H1 (cell line): ENCODE data around the gene C19orf38.

Experiments
- CHD2 ChIP-seq: IDR thresholded peaks from 2 replicates; pipeline ENCODE4 v1.6.1; 2012; ENCODE audit warnings: low read length, improper control_type of control experiment
- HDAC2 ChIP-seq, 2 experiments: fragments of 300-600 bp in 1 of 2; sonication (generic) in 1 of 2; IDR thresholded peaks; 2 replicates each; pipeline ENCODE4 v1.6.1; 2011 to 2012; ENCODE audit warnings: low read depth in 2 of 2, low read length in 2 of 2, mild to moderate bottlenecking in 2 of 2, moderate library complexity in 2 of 2, borderline replicate concordance in 1 of 2, inconsistent platforms in 1 of 2
- PHF8 ChIP-seq: fragments of 200-600 bp; sonication (generic); conservative IDR thresholded peaks from 2 replicates; pipeline ENCODE4 v1.7.1; 2012; ENCODE audit warnings: low read depth, mild to moderate bottlenecking, inconsistent platforms, low read length, moderate library complexity
- POLR2A ChIP-seq, 2 experiments: IDR thresholded peaks; 1 replicate in 1 of 2; 2 replicates in 1 of 2; pipeline ENCODE4 v1.6.1; 2011; ENCODE audit warnings: low read depth in 2 of 2, low read length in 2 of 2, mild to moderate bottlenecking in 2 of 2; ENCODE audit errors: control extremely low read depth in 1 of 2
- RAD21 ChIP-seq, 2 experiments: IDR thresholded peaks in 1 of 2; conservative IDR thresholded peaks in 1 of 2; 2 replicates each; pipeline ENCODE4 v1.6.1; 2011; ENCODE audit warnings: low read depth in 2 of 2, low read length in 2 of 2, improper control_type of control experiment in 1 of 2, inconsistent platforms in 1 of 2, mild to moderate bottlenecking in 1 of 2, moderate library complexity in 1 of 2
- TAF7 ChIP-seq: optimal IDR thresholded peaks from 2 replicates; pipeline ENCODE3; 2011; ENCODE audit warnings: low read depth, mild to moderate bottlenecking, inconsistent platforms, low read length, moderate library complexity, borderline replicate concordance
- TF ChIP-seq, protein P1 (sequence below), 3 experiments: IDR thresholded peaks; 1 replicate in 2 of 3; 2 replicates in 1 of 3; pipeline versions ENCODE4 v1.5.1 to v1.6.1; 2011; ENCODE audit warnings: low read length in 3 of 3, mild to moderate bottlenecking in 3 of 3, inconsistent platforms in 2 of 3, low read depth in 1 of 3, moderate library complexity in 1 of 3; ENCODE audit not compliant: insufficient read depth in 1 of 3; ENCODE audit errors: control extremely low read depth in 1 of 3

DNA sequence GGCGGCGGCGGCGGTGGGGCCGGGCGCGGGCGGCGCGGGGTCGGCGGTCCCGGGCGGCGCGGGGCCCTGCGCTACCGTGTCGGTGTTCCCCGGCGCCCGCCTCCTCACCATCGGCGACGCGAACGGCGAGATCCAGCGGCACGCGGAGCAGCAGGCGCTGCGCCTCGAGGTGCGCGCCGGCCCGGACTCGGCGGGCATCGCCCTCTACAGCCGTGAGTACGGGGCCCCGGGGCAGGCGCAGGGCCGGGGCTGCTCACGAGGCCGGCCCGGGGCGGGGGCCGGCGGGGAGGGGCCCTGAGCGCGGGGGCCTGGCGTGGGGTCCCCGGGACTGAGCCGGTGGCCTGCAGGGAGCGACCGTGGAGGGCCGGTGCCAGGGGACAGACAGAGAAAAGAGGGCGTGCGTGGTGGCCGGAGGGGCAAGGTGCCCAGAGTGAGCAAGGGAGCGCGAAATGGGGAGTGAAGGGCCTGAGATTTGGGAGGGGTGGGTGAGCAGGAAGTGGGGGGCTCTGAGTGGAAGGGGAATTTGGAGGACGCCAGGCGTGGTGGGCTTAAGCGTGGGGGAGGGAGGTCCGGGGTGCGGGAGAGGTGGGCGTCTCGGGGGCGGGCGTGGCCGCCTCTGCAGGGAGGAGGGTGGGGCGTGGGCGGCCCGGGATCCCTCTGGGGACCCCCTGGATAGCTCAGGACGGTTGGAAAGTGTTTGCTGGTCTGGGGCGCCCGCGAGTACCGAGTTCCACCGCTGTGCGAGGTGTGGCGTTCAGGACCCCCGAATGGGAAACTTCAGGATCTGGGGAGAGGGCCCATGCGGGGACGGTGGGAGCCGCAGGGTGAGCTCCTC, 23.7 kb downstream of the C19orf38 start:
- TF ChIP-seq TAF7 (no peak), CHD2 (no peak), RAD21 (IDR thresholded peaks at IDR 0.05 in 1 of 2, conservative IDR thresholded peaks at IDR 0.05 in 1 of 2; ENCODE audit: low read depth in 2 of 2, low read length in 2 of 2) (no peak), POLR2A (IDR thresholded peaks at IDR 0.05; ENCODE audit: control extremely low read depth in 1 of 2, low read depth in 2 of 2, low read length in 2 of 2) (no peak), PHF8 (peak; percentile 35), HDAC2 (IDR thresholded peaks at IDR 0.05; ENCODE audit: borderline replicate concordance in 1 of 2, low read depth in 2 of 2, low read length in 2 of 2) (no peak)
- TF ChIP-seq, protein P1, sequence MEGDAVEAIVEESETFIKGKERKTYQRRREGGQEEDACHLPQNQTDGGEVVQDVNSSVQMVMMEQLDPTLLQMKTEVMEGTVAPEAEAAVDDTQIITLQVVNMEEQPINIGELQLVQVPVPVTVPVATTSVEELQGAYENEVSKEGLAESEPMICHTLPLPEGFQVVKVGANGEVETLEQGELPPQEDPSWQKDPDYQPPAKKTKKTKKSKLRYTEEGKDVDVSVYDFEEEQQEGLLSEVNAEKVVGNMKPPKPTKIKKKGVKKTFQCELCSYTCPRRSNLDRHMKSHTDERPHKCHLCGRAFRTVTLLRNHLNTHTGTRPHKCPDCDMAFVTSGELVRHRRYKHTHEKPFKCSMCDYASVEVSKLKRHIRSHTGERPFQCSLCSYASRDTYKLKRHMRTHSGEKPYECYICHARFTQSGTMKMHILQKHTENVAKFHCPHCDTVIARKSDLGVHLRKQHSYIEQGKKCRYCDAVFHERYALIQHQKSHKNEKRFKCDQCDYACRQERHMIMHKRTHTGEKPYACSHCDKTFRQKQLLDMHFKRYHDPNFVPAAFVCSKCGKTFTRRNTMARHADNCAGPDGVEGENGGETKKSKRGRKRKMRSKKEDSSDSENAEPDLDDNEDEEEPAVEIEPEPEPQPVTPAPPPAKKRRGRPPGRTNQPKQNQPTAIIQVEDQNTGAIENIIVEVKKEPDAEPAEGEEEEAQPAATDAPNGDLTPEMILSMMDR (IDR thresholded peaks at IDR 0.05; ENCODE audit: control extremely low read depth in 1 of 3, insufficient read depth in 1 of 3, low read depth in 1 of 3, low read length in 3 of 3), result peak in 2 of 3 experiments; percentile 10 to 21; a peak in 1 of 4 replicates
